H9 (cell line): ENCODE measurements around the gene LRFN2. TPM values are rescaled to one million over a fixed set of nuclear protein-coding genes. Genes with fewer than 3 reads are reported as not detected.

Experiments used
- DNase-seq: peaks from one replicate; pipeline ENCODE4 v3.0.0-alpha.2; 2017
- H2AFZ ChIP-seq: one replicate; pipeline ENCODE4 v1.6.1; 2013; ENCODE audit warnings: mild to moderate bottlenecking, low read length, control low read depth, moderate library complexity
- H2AK5ac ChIP-seq: 2 replicates; pipeline ENCODE4 v1.6.1; 2013; ENCODE audit warnings: low read length, control low read depth, mixed read lengths; ENCODE audit not compliant: insufficient read length
- H2BK120ac ChIP-seq: one replicate; pipeline ENCODE4 v1.6.1; 2013; ENCODE audit warnings: low read depth, mild to moderate bottlenecking, low read length, control low read depth, inconsistent platforms; ENCODE audit not compliant: poor library complexity, severe bottlenecking
- H2BK12ac ChIP-seq: 2 replicates; pipeline ENCODE4 v1.6.1; 2013; ENCODE audit warnings: low read length, control low read depth, mixed read lengths, low read depth; ENCODE audit not compliant: insufficient read length
- H2BK15ac ChIP-seq: 2 replicates; pipeline ENCODE4 v1.6.1; 2013; ENCODE audit warnings: low read depth, low read length, control low read depth
- H2BK20ac ChIP-seq: one replicate; pipeline ENCODE4 v1.6.1; 2013; ENCODE audit warnings: low read depth, mild to moderate bottlenecking, low read length, control low read depth, inconsistent platforms; ENCODE audit not compliant: poor library complexity, severe bottlenecking
- H2BK5ac ChIP-seq: 2 replicates; pipeline ENCODE4 v1.6.1; 2013; ENCODE audit warnings: low read length, control low read depth, mixed read lengths; ENCODE audit not compliant: insufficient read length
- H3K14ac ChIP-seq: 2 replicates; pipeline ENCODE4 v1.6.1; 2013; ENCODE audit warnings: low read length, control low read depth; ENCODE audit not compliant: insufficient read depth
- H3K18ac ChIP-seq: 2 replicates; pipeline ENCODE4 v1.6.1; 2013; ENCODE audit warnings: low read depth, mild to moderate bottlenecking, mixed read lengths, low read length, control low read depth; ENCODE audit not compliant: insufficient read length
- H3K23ac ChIP-seq: 2 replicates; pipeline ENCODE4 v1.6.1; 2013; ENCODE audit warnings: low read length, control low read depth, mixed read lengths, low read depth; ENCODE audit not compliant: insufficient read length
- H3K23me2 ChIP-seq: 2 replicates; pipeline ENCODE4 v1.6.1; 2013; ENCODE audit warnings: low read depth, mild to moderate bottlenecking, mixed read lengths, low read length, control low read depth; ENCODE audit not compliant: insufficient read length, poor library complexity, severe bottlenecking
- H3K27ac ChIP-seq: 2 replicates; pipeline ENCODE4 v1.5.1; 2013; ENCODE audit warnings: low read length, control low read depth, mixed read lengths, low read depth; ENCODE audit not compliant: insufficient read length
- H3K27me3 ChIP-seq: 2 replicates; pipeline ENCODE4 v1.6.1; 2013; ENCODE audit warnings: low read length, control low read depth, inconsistent platforms; ENCODE audit not compliant: insufficient read depth
- H3K4ac ChIP-seq: 2 replicates; pipeline ENCODE4 v1.6.1; 2013; ENCODE audit warnings: low read depth, mild to moderate bottlenecking, control low read depth, inconsistent platforms, low read length, moderate library complexity
- H3K4me1 ChIP-seq: 2 replicates; pipeline ENCODE4 v1.6.1; 2013; ENCODE audit warnings: low read length, control low read depth, inconsistent platforms; ENCODE audit not compliant: insufficient read depth
- H3K4me2 ChIP-seq: 2 replicates; pipeline ENCODE4 v1.6.1; 2013; ENCODE audit warnings: low read length, control low read depth, mixed read lengths; ENCODE audit not compliant: insufficient read length, insufficient read depth
- H3K56ac ChIP-seq: 2 replicates; pipeline ENCODE4 v1.6.1; 2013; ENCODE audit warnings: low read depth, mild to moderate bottlenecking, mixed read lengths, low read length, control low read depth; ENCODE audit not compliant: insufficient read length
- H3K79me1 ChIP-seq: 2 replicates; pipeline ENCODE4 v1.6.1; 2013; ENCODE audit warnings: low read depth, mild to moderate bottlenecking, moderate library complexity, low read length, control low read depth, inconsistent platforms; ENCODE audit not compliant: insufficient read depth, poor library complexity, severe bottlenecking
- H3K79me2 ChIP-seq: 2 replicates; pipeline ENCODE4 v1.6.1; 2013; ENCODE audit warnings: low read length, control low read depth, inconsistent platforms; ENCODE audit not compliant: insufficient read depth
- H3K9ac ChIP-seq: 2 replicates; pipeline ENCODE4 v1.6.1; 2013; ENCODE audit warnings: low read length, control low read depth, mixed read lengths; ENCODE audit not compliant: insufficient read length; ENCODE audit errors: extremely low read depth
- H3K9me3 ChIP-seq: one replicate; pipeline ENCODE4 v1.6.1; 2013; ENCODE audit warnings: low read depth, low read length, inconsistent platforms; ENCODE audit not compliant: control insufficient read depth
- H3T11ph ChIP-seq: one replicate; pipeline ENCODE4 v1.6.1; 2013; ENCODE audit warnings: mild to moderate bottlenecking, low read length, control low read depth, inconsistent platforms
- H4K20me1 ChIP-seq: one replicate; pipeline ENCODE4 v1.6.1; 2013; ENCODE audit not compliant: control insufficient read depth, insufficient read length, insufficient read depth
- H4K5ac ChIP-seq: 2 replicates; pipeline ENCODE4 v1.6.1; 2013; ENCODE audit warnings: low read depth, mild to moderate bottlenecking, mixed read lengths, low read length, control low read depth; ENCODE audit not compliant: insufficient read length
- H4K8ac ChIP-seq: replicated peaks from 2 replicates; pipeline ENCODE4 v1.6.1; 2013; ENCODE audit warnings: low read length, control low read depth, mixed read lengths, low read depth; ENCODE audit not compliant: insufficient read length
- H4K91ac ChIP-seq: 2 replicates; pipeline ENCODE4 v1.6.1; 2013; ENCODE audit warnings: low read depth, mild to moderate bottlenecking, moderate library complexity, mixed read lengths, low read length, control low read depth; ENCODE audit not compliant: insufficient read length
- H3K27ac Mint-ChIP-seq, 3 experiments: 2 replicates in 2 of 3; 3 replicates in 1 of 3; pipeline ENCODE4 v1.8.0; 2020 to 2021; ENCODE audit warnings: mixed read lengths in 3 of 3, mild to moderate bottlenecking in 1 of 3, moderate library complexity in 1 of 3
- H3K27me3 Mint-ChIP-seq: 2 replicates; pipeline ENCODE4 v1.8.0; 2021; ENCODE audit warnings: low read depth, mild to moderate bottlenecking, moderate library complexity, mixed read lengths
- H3K36me3 Mint-ChIP-seq, 3 experiments: 2 replicates in 2 of 3; 3 replicates in 1 of 3; pipeline ENCODE4 v1.8.0; 2020 to 2021; ENCODE audit warnings: low read depth in 3 of 3, mixed read lengths in 3 of 3; ENCODE audit not compliant: insufficient read depth in 1 of 3
- H3K4me1 Mint-ChIP-seq, 2 experiments: 2 replicates each; pipeline ENCODE4 v1.8.0; 2020; ENCODE audit warnings: mixed read lengths in 2 of 2
- H3K4me3 Mint-ChIP-seq, 2 experiments: 2 replicates in 1 of 2; 3 replicates in 1 of 2; pipeline ENCODE4 v1.8.0; 2020 to 2021; ENCODE audit warnings: mild to moderate bottlenecking in 2 of 2, mixed read lengths in 2 of 2, moderate library complexity in 1 of 2
- H3K9me3 Mint-ChIP-seq, 2 experiments: 2 replicates in 1 of 2; 3 replicates in 1 of 2; pipeline ENCODE4 v1.8.0; 2020; ENCODE audit warnings: mild to moderate bottlenecking in 2 of 2, mixed read lengths in 2 of 2, moderate library complexity in 1 of 2
- CTCF ChIP-seq: fragments of 200-600 bp; sonication (generic); conservative IDR thresholded peaks from 3 replicates; pipeline ENCODE4 v1.8.0; 2021; ENCODE audit warnings: antibody characterized with exemption, mild to moderate bottlenecking
- WGBS: extraction: QIAGEN DNeasy Blood & Tissue Kit; methylation state at CpG from one replicate; pipeline ENCODE4 v1.1.7; 2013; ENCODE audit warnings: missing lambda C conversion rate, low lambda C conversion rate, mixed read lengths; ENCODE audit not compliant: insufficient read length; ENCODE audit errors: extremely low coverage; 5-methylcytosine and 5-hydroxymethylcytosine counted together
- total RNA-seq: library from RNA; stranded (reverse); gene quantifications from 2 replicates; pipeline ENCODE4 v1.2.1, GENCODE V29; 2021

LRFN2 gene
- total RNA-seq, 1 experiment from 2014 or later: 0.11 TPM

- no peak overlapping the region for H4K5ac ChIP-seq
- H3K23ac ChIP-seq: no peak overlapping the region
- Mint-ChIP-seq H3K27me3 (peaks cover 4% of the 10 kb centered on the region), H3K36me3 (no peaks in the 10 kb centered on the region), H3K4me1 (peaks cover 22 to 35% of the 10 kb centered on the region in 2 experiments), H3K4me3 (no peak overlapping the region), H3K9me3 (no peaks in the 10 kb centered on the region; a peak in 1 of 5 replicates), H3K27ac (no peak overlapping the region; a peak in 1 of 7 replicates)
- no peak for DNase-seq
- H2AFZ ChIP-seq: no peak overlapping the region
- no peak overlapping the region for H3T11ph ChIP-seq
- H3K18ac ChIP-seq: no peak overlapping the region
- H3K14ac ChIP-seq: no peak overlapping the region
- H3K27ac ChIP-seq: no peak overlapping the region
- H3K79me1 ChIP-seq: no peaks in the 10 kb centered on the region
- no peaks in the 10 kb centered on the region for H4K20me1 ChIP-seq
- H3K27me3 ChIP-seq: no peaks in the 10 kb centered on the region
- H2BK120ac ChIP-seq: no peak overlapping the region
- H2BK12ac ChIP-seq: no peak overlapping the region
- no peaks in the 10 kb centered on the region for H3K9me3 ChIP-seq
- no peak overlapping the region for H4K91ac ChIP-seq
- no peak overlapping the region for H4K8ac ChIP-seq
- no peak overlapping the region for H2AK5ac ChIP-seq
- WGBS: no CpG with 5 or more reads among the region's 5 CpGs
- no peak overlapping the region for H3K9ac ChIP-seq
- no peak overlapping the region for H3K4ac ChIP-seq
- no peaks in the 10 kb centered on the region for H3K23me2 ChIP-seq
- no peak overlapping the region for H3K4me2 ChIP-seq
- no peaks in the 10 kb centered on the region for H3K79me2 ChIP-seq
- H3K4me1 ChIP-seq: peaks cover 6% of the 10 kb centered on the region; the same call in 1 of the 2 replicates
- no peak for TF ChIP-seq CTCF
- H2BK20ac ChIP-seq: no peak overlapping the region
- H2BK15ac ChIP-seq: no peak overlapping the region
- no peak overlapping the region for H2BK5ac ChIP-seq
- no peak overlapping the region for H3K56ac ChIP-seq
These were observed 67.1 kb downstream of the LRFN2 start for GRCh38 chr6:40520084-40520483.
